Right kidney (tissue), 1 donor: ENCODE results near the gene MYO1H.
A peak's percentile ranks its signal among the peaks of the same experiment; 100 is the strongest.
"Not testable (repeated sequence)": the region's sequence is repeated elsewhere in the genome, so short reads cannot be mapped to it uniquely, and the experiment has no call there.

Source experiments
- DNase-seq: peaks from one replicate; pipeline ENCODE4 v3.0.0-alpha.2; 2016

Gene MYO1H

GRCh38 chr12:109473526-109474270, 126.0 kb downstream of the MYO1H start:
- DNase-seq, result not testable (repeated sequence)

GRCh38 chr12:109475121-109475520, 127.4 kb downstream of the MYO1H start:
- DNase-seq, result no peak

GRCh38 chr12:109475993-109476806, 128.5 kb downstream of the MYO1H start:
- peak; percentile 41 for DNase-seq

- no peak for DNase-seq
Measured at GRCh38 chr12:109476807-109477184, 129.1 kb downstream of the MYO1H start.

- peak; percentile 97 for DNase-seq
Measured at GRCh38 chr12:109477185-109477962, 129.7 kb downstream of the MYO1H start, which contains the start of the genes KCTD10 and UBE3B. KCTD10 (minus strand) TSS chr12:109477300; CDS start chr12:109477262, 38 bp downstream. UBE3B (plus strand) TSS chr12:109477634; CDS start chr12:109483552, 5,918 bp downstream.

GRCh38 chr12:109477963-109478315, 130.2 kb downstream of the MYO1H start:
- DNase-seq, result no peak

- DNase-seq, result no peak
Measured at GRCh38 chr12:109479761-109480160, 132.1 kb downstream of the MYO1H start.

- no peak for DNase-seq
Measured at GRCh38 chr12:109480356-109480755, 132.7 kb downstream of the MYO1H start.

- DNase-seq, result no peak
Measured at GRCh38 chr12:109481863-109482262, 134.2 kb downstream of the MYO1H start.

GRCh38 chr12:109482491-109482890, 134.8 kb downstream of the MYO1H start:
- no peak for DNase-seq

GRCh38 chr12:109482894-109483293, 135.2 kb downstream of the MYO1H start:
- no peak for DNase-seq

- DNase-seq, result no peak
Measured at GRCh38 chr12:109483346-109483745, 135.6 kb downstream of the MYO1H start.

- DNase-seq, result no peak
Measured at GRCh38 chr12:109485201-109485600, 137.5 kb downstream of the MYO1H start.

- no peak for DNase-seq
Measured at GRCh38 chr12:109487181-109488050, 139.7 kb downstream of the MYO1H start.

- DNase-seq, result no peak
Measured at GRCh38 chr12:109488051-109488665, 140.5 kb downstream of the MYO1H start.

- DNase-seq, result no peak
Measured at GRCh38 chr12:109489016-109489954, 141.6 kb downstream of the MYO1H start.

GRCh38 chr12:109489955-109490565, 142.4 kb downstream of the MYO1H start:
- no peak for DNase-seq

GRCh38 chr12:109491671-109492070, 144.0 kb downstream of the MYO1H start:
- DNase-seq, result no peak

- DNase-seq, result no peak
Measured at GRCh38 chr12:109492371-109492770, 144.7 kb downstream of the MYO1H start.

- DNase-seq, result no peak
Measured at GRCh38 chr12:109493090-109493489, 145.4 kb downstream of the MYO1H start.
